ENCODE data around the gene RIMKLA.

The RIMKLA gene

GRCh38 chr1:42379794-42380585 lies 602 bp upstream of the RIMKLA start:
- DNase-seq = no peak

GRCh38 chr1:42381280-42381673 lies 685 bp downstream of the RIMKLA start:
- DNase-seq = no peak

- no peak for DNase-seq
These were observed 4.7 kb downstream of the RIMKLA start for GRCh38 chr1:42385283-42385682.

GRCh38 chr1:42386051-42386450 lies 5.5 kb downstream of the RIMKLA start:
- DNase-seq = no peak

- DNase-seq = no peak
These were observed 11.7 kb downstream of the RIMKLA start for GRCh38 chr1:42392255-42392654.

- no peak for DNase-seq
These were observed 12.6 kb downstream of the RIMKLA start for GRCh38 chr1:42392967-42393848.

- DNase-seq = no peak
These were observed 18.9 kb downstream of the RIMKLA start for GRCh38 chr1:42399315-42400100.

- no peak for DNase-seq
These were observed 23.3 kb downstream of the RIMKLA start for GRCh38 chr1:42403880-42404400.

GRCh38 chr1:42414551-42415496 lies 34.2 kb downstream of the RIMKLA start:
- DNase-seq = no peak

- DNase-seq = no peak
These were observed 36.6 kb downstream of the RIMKLA start for GRCh38 chr1:42417166-42417565.

GRCh38 chr1:42418516-42418915 lies 37.9 kb downstream of the RIMKLA start:
- no peak for DNase-seq

GRCh38 chr1:42419126-42419821 lies 38.7 kb downstream of the RIMKLA start:
- DNase-seq = no peak

GRCh38 chr1:42420121-42420520 lies 39.5 kb downstream of the RIMKLA start:
- DNase-seq = no peak

- no peak for DNase-seq
These were observed 40.5 kb downstream of the RIMKLA start for GRCh38 chr1:42420911-42421585.

GRCh38 chr1:42422737-42423136 lies 42.1 kb downstream of the RIMKLA start:
- DNase-seq = no peak

- no peak for DNase-seq
These were observed 43.1 kb downstream of the RIMKLA start for GRCh38 chr1:42423681-42424080.

- no peak for DNase-seq
These were observed 43.6 kb downstream of the RIMKLA start for GRCh38 chr1:42424201-42424600.

GRCh38 chr1:42427240-42427639 lies 46.6 kb downstream of the RIMKLA start:
- no peak for DNase-seq

GRCh38 chr1:42429603-42430002 lies 49.0 kb downstream of the RIMKLA start:
- no peak for DNase-seq

GRCh38 chr1:42430286-42431135 lies 49.9 kb downstream of the RIMKLA start:
- DNase-seq = no peak
